ENCODE results near the gene HRG.
A peak's percentile ranks its signal among the peaks of the same experiment; 100 is the strongest.
"Not testable (repeated sequence)": the region's sequence is repeated elsewhere in the genome, so short reads cannot be mapped to it uniquely, and the experiment has no call there.

The HRG gene, protein sequence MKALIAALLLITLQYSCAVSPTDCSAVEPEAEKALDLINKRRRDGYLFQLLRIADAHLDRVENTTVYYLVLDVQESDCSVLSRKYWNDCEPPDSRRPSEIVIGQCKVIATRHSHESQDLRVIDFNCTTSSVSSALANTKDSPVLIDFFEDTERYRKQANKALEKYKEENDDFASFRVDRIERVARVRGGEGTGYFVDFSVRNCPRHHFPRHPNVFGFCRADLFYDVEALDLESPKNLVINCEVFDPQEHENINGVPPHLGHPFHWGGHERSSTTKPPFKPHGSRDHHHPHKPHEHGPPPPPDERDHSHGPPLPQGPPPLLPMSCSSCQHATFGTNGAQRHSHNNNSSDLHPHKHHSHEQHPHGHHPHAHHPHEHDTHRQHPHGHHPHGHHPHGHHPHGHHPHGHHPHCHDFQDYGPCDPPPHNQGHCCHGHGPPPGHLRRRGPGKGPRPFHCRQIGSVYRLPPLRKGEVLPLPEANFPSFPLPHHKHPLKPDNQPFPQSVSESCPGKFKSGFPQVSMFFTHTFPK

DNA sequence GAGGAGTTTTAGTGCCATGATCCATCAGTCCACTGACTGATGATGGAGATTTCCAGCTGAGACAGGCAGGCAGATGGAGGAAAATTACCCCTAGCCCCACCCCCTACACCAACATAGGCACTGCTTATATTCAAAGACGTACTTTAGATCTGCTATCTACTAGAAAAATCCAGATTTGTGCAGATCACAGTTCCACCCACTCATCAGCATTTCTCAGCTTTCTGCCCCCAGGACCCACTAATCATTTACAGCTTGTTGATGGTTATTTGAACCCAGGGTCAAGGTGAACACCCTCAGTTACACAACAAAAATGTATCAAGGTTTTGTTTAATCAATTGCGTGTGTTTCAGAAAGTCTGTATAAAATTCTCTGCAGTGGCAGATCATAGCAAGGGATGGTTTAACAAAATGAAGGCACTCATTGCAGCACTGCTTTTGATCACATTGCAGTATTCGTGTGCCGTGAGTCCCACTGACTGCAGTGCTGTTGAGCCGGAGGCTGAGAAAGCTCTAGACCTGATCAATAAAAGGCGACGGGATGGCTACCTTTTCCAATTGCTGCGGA is at the start of gene HRG:
Gene HRG, plus strand, starts transcription at position 390 of the 564 bp plus-strand sequence. Its CDS starts 18 bp downstream, at position 408.
- no peak for DNase-seq (ENCODE audit: low read depth in 2 of 2)

DNA sequence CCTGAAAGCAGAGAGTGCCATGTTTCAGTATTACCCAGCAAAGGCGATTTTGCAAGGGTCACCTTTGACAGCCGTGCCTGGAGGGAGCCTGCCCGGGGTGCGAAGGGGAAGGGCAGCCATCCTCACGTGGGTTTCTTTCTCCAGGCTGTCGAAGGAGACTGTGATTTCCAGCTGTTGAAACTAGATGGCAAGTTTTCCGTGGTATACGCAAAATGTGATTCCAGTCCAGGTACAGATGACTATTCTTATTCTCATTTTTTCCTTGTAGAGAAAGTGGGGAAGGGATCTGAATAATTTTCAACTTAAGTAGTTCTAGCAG is 49.6 kb upstream of the HRG start:
- DNase-seq (ENCODE audit: low read depth in 2 of 2): no peak

DNA sequence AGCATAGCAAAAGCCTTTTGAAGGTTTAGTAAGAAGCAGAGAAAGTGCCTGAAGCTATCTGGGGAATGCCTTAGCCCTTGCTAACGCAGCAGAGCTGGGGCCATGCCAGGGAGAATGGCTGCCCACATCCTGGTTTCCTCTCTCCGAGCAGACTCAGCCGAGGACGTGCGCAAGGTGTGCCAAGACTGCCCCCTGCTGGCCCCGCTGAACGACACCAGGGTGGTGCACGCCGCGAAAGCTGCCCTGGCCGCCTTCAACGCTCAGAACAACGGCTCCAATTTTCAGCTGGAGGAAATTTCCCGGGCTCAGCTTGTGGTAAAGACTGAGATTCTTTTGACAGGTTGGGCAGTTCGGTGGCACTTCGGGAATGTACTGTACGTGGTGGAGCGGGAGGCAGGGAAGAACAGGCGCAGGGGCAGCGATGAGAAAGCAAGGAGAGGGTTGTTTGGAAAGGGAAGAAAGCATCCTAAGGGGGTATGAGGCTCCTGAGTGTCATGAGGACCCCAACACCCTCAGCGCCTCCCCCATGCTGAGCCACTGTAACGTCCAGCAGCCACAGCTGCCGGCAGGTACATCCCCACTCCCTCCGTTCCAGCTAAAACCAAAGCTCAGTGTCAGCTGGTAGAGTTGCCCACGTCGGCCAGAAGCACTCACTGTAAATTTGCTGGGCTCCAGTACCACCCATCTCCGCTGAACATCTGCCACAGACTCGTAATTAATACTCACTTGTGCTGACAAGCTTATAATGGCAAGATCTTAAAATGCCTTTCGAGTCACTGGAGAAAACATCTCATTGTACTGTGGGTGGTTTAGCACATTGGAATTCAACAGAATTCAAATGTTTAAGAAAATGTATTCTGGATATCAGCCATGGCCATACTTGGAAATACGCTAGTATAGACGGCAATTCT is 48.5 kb upstream of the HRG start:
- DNase-seq (ENCODE audit: low read depth in 2 of 2): peak; percentile 69 to 75

DNA sequence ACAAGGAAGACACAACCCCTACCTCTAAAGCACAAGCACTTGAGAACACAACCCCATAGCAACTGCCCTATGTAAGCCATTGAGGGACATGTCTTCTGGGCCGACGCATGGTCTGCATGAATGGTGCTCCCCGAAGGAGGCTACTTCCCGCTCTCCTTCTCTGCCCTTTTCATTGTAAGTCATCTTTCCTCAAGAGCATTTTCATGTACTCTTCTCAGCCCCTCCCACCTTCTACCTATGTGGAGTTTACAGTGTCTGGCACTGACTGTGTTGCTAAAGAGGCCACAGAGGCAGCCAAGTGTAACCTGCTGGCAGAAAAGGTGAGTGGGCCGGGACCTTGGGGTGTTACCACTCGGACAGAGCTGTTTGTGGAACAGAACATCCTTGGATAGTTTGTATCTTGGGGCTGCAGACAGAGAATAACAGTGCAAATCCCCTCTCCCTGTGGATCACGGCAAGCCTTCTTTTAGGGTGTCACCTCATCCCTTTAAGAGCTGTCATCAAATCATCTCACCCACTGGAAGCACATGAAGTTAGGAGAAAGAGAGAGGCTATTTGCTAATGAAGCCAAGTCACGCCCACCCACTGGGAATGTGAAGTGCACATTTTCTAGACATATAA is 47.4 kb upstream of the HRG start:
- DNase-seq (ENCODE audit: low read depth in 2 of 2): no peak

DNA sequence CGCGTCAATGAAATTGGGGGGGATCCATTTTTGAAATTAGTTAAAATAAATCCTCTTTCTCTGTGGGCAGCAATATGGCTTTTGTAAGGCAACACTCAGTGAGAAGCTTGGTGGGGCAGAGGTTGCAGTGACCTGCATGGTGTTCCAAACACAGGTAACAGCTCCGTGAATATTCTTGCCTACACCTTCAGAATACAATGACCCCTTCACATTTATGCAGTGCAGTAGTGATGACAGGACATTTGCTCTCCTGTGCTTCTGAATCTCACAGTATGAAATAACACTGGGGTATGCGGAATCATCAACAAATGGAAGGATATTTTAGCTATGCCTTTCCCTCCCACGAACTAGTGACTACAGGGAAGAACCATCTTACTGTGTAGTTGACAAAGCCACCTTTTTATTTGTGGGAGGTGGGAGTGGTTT is 46.0 kb upstream of the HRG start:
- no peak for DNase-seq (ENCODE audit: low read depth in 2 of 2)

DNA sequence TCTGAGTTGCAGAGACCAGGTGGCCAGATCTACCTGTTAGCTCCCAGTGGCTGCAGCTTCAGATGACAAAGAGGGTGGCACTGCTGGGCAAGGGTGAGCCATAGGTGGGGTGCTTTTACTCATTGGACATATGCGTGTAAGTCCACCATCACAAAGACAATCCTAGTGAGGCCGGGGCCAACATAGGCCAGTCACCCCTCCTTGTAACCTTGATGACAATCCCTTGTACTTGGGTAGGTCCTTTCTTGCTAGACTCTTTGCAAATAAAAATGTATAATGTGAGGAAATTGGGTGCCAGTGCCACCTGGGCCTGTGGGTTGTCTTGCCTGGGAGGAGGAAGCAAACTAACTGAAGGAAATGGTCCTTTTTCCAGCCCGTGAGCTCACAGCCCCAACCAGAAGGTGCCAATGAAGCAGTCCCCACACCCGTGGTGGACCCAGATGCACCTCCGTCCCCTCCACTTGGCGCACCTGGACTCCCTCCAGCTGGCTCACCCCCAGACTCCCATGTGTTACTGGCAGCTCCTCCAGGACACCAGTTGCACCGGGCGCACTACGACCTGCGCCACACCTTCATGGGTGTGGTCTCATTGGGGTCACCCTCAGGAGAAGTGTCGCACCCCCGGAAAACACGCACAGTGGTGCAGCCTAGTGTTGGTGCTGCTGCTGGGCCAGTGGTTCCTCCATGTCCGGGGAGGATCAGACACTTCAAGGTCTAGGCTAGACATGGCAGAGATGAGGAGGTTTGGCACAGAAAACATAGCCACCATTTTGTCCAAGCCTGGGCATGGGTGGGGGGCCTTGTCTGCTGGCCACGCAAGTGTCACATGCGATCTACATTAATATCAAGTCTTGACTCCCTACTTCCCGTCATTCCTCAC is 45.4 kb upstream of the HRG start:
- DNase-seq (ENCODE audit: low read depth in 2 of 2): no peak

DNA sequence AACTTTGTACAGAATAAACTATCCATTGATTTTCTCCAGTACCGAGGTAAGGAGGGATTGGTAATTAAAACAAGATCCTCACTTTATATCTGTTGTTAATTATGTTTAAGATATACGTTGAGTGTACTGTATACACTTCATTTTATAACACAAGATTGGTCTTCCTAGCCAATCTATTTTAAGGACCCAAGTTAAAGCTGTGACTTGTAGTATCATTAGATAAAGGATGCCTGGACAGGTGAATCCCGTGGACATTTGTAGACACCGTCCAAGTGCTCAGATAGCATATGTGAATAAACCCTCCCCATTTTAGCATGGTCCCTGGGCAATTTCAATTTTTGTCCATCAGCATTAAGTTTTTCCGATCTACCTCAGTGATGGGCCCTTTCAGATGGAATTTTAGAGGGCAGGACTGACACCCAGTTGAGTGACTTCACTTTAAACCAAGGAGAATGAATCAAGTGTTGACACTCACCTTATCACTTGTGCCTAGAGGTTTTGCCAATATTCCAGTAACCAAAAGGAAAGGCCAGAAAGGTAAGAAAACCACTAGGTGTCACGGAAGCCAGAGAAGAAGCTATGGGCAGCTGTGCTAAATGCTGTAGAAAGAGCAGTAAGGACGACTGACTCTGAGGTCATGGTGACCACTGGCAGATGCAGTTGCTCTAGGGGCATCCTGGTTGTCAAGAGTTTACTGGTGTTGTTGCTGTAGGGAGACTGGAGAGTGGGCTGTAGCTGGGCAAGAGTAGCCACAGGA is 43.7 kb upstream of the HRG start:
- no peak for DNase-seq (ENCODE audit: low read depth in 2 of 2)

DNA sequence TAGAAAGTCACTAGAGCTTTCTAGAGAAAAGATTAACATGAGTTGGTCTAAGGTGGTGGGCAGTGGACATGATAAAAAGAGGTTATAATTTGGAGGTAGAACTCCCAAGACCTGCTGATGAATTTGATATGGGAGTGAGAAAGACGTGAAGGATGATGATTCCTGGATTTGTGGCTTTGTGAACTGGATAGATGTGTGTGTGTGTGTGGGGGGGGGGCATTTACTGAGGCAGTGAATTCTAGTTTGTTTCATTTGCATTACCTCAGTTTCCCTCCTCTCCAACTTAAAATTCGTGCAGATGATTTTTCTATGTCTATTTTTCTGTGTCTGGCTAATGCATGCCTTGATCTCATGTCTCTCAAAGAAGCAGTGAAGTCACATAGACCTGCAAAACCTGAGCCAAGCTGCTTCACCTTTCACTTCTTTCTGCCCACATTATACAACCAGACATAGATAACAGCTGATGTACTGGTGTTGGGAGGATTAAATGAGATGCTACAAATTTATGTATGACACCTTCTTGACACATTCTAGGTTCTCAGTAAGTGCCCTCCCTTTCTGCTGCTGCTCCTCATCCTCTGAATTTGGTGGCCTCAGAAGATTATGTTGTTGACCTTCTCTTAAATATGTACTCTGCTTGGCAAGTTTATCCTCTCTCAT is 43.0 kb upstream of the HRG start:
- no peak for DNase-seq (ENCODE audit: low read depth in 2 of 2)

DNA sequence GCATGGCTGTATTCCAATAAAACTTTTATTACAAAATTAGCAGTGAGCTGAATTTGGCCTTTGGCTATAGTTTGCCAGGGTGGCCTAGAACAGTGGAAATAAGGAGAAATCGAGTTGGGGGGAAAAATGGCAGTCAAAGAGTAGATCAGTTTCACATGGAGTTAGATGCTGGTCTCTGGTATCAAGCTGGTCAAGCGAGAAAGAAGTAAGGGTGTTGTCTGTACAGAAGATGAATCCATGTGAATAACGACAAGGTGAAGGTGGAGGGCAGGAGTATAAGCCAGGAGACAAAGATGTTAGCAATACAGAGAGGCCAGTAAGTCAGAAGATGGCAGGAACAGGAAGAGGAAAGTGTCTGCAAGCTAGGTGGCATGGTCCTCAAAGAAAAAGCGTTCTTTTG is 41.2 kb upstream of the HRG start:
- no peak for DNase-seq (ENCODE audit: low read depth in 2 of 2)

DNA sequence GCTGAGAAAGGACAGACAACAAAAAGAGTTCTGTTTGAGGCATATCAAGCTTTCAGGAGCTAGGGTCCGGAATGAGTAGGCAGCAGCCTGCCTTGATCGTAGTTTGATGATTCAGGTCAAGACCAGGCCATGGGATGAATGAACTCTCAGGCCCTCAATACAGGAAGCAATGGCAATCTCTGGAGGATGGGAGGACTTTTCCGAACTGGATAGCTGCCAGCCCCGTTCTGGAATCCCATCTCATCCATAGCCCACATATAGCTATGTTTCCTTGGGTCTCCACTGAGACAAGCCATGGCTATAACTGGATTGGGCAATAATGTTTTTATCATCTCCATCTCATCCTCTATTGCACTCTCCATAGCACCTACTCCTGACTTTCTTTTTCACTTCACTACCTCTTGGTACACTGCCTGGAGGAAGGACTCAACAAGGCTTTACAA is 40.2 kb upstream of the HRG start:
- no peak for DNase-seq (ENCODE audit: low read depth in 2 of 2)

DNA sequence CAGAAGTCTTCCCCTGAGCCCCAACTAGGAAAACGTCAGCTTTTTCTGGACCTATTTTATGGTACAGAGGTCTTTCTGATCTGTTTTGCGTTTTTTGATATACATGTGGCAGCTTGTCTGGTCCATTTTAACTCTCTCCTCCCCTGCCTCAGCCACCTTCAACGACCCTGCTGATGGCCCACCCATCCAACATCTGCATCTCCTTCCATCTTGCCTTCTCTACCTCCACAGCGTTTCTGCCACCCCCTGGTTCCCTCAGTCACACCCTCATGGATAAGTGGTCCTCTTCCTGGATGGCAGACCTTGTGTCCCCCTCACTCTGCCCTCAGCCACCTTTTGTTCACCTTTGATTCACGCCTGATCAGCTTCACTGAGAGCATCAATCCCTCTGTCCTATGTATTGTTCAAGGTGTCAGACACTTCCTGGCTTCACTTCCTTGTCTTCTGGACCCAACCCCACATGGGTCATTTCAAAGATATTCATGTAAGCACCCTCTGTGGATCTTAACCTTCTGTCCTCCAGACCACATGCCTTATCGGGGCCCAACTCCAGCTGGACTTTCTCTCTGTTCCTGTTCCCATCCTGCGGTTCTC is 39.5 kb upstream of the HRG start:
- no peak for DNase-seq (ENCODE audit: low read depth in 2 of 2)

DNA sequence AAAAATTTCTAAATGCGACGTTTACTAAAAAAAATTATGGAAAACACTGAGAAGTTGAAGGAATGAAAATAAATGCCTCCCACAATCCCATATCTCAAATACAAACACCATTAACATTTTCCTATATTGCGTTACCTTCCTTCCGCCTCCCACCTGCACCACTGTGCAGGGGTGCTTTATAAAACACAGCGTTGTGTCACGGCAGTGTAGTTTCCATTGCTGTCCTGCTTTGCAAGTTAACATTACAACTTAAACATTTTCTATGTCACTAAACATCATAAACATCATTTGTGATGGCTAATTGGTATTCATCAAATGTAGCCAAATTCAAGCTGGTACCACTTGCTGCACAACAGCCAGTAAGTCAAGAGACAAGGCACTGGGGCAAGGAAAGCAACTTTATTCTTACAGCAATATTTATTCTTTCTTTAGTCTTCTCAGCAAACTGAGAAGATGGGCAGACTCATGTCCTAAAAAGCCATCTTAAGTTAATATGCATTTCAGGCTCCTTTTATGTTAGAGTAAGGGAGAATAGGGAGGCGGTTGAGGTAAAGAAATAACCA is 37.9 kb upstream of the HRG start:
- no peak for DNase-seq (ENCODE audit: low read depth in 2 of 2)

DNA sequence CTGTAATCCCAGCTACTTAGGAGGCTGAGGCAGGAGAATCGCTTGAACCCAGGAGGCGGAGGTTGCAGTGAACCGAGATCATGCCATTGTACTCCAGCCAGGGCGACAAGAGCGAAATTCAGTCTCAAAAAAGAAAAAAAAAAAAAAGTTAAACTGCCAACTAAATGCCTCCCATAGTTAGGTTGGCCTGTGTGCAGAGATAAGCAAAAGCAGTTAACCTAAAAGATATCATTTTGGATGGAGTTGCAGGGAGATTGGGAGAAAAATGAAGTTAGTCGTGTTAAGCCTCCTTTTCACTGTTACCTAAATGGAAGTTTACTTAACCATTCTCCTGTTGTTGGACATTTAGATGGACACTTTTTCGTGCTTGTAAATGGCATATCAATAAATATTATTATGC is 37.1 kb upstream of the HRG start:
- DNase-seq (ENCODE audit: low read depth in 2 of 2): no peak

DNA sequence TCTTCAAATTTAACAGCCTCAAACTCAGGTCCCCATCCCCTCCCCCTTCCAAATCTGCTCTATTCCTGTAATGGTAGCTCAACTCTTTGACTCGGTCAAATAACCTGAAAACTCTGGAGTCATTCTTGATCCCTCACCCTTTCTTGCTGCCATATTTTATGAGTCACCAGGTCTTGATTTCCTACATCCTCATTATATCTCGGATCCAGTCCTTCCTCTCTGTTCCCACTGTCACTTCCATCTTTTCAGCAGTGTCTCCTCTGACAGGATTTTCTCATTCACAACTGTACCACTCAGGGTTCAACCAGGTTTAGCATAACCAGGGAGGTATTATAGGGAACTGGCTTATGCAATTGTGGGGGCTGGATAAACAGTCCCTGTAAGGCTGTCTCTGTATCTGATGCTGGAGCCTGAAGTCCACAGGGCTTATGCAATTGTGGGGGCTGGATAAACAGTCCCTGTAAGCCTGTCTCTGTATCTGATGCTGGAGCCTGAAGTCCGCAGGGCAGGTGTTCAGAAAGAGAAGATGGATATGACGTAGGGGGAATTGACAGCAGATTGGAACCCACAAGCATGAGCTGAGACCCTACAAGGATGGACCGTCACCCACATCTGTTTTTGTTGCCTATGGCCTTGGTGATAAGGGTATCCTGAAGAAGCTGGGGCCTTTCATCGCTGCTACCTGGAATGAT is 34.7 kb upstream of the HRG start:
- no peak for DNase-seq (ENCODE audit: low read depth in 2 of 2)

DNA sequence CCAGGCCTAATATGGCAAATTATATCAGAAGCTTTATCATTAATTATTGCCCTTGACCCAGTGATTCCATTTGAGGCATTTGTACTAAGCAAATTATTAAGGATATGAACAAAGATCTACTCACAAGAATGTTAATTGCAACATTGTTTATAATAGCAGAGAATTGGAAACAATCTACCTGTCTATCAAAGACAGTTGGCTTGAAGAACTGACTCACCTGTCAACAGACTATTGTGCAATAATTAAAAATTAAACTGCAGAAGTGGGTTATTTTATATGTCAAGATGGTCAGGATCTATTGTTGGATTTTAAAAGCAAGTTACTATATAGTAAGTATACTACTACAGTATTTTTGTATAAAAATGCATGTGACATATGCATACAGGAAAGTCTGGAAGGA is 32.3 kb upstream of the HRG start:
- DNase-seq (ENCODE audit: low read depth in 2 of 2): no peak

DNA sequence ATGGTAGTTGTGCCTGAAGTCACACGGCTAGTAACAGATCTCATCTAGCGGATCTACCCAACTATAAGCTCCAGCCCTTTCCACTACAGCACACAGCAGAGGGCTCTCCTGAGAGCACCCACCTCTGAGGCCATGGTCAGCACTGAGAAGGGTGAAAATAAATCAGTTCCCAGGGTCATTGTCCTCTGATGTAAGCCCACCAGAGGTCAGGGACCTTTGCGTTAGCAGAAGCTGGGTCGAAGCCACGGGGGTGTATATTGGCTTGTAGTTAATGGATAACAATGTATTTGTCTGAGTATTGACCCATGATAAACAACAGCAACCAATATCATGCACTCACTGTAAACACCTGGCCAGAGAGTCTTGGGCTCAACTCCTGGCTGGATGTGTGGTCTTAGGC is 31.6 kb upstream of the HRG start:
- not testable (repeated sequence) for DNase-seq (ENCODE audit: low read depth in 2 of 2)

DNA sequence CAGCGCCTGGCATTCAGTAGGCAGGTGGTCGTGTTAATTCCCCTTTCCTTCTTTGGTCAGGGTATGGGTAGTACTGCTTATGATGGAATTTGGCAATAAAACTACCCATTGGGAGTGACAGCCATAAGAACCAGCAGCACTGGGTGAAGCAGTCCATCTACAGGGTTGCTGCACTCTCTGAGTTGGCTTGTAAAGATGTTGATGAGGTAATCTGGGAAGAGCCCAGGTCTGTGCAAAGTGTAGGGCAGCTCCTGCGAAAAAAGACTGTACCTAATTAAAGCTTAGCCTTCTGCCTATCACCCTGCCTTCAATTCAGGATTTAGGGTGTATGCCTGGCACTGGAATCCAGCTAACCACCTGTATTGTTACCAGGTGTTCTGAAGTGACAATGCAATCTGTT is 30.3 kb upstream of the HRG start:
- no peak for DNase-seq (ENCODE audit: low read depth in 2 of 2)

DNA sequence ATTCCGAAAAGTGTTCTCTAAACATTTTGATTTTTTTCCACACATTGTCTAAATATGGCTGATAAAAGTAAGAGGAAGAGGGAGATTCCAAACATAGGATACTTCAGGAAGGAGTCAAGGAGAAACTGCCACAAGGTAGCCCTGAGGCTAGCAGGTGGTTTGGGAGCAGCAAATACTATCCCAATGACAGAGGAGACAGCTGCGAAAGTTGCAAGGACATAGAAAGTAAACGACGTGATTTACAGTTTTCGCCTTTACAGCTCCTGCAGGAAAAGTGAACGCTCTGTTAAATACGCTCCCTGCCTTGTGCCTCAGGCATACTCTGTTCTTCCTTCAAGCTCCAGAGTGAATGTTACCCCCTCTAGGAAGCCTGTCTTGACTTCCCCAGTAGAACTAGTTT is 29.3 kb upstream of the HRG start:
- DNase-seq (ENCODE audit: low read depth in 2 of 2): no peak
